ENCODE data around the gene RPLP1.

Gene RPLP1

GRCh38 chr15:69417581-69417980 lies 35.0 kb upstream of the RPLP1 start:
- Histone ChIP-seq H3K9ac (ENCODE audit: low read length) (no peak overlapping the region), H3K4me3 (ENCODE audit: low read length) (no peak overlapping the region), H3K9me3 (ENCODE audit: control insufficient read depth, low read length) (no peaks in the 10 kb centered on the region), H3K27me3 (ENCODE audit: control insufficient read depth, insufficient read depth, low read length) (peaks cover 16% of the 10 kb centered on the region), H3K4me1 (ENCODE audit: control insufficient read depth, insufficient read depth, low read length) (no peaks in the 10 kb centered on the region), H3K36me3 (ENCODE audit: control insufficient read depth, insufficient read depth, low read length) (no peaks in the 10 kb centered on the region)

DNA sequence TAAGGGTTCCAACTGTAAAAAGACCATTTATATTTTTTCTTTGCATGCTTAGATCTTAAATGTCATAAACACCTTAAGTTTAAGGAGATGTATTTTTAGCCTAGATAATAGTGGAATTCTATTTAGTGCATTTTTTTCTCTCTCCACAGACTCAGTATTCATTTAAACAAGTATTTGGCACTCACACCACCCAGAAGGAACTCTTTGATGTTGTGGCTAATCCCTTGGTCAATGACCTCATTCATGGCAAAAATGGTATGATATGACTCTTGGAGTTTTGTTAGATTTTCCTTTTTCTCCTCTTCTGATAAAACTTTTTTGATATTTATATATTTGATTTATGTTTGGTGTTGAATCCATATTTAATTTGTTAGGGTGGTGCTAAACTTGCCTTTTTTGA lies 31.1 kb upstream of the RPLP1 start:
- Histone ChIP-seq H3K4me3 (ENCODE audit: low read length) (no peak overlapping the region), H3K27me3 (ENCODE audit: control insufficient read depth, insufficient read depth, low read length) (peaks cover 23% of the 10 kb centered on the region), H3K9me3 (ENCODE audit: control insufficient read depth, low read length) (no peaks in the 10 kb centered on the region), H3K9ac (ENCODE audit: low read length) (no peak overlapping the region), H3K4me1 (ENCODE audit: control insufficient read depth, insufficient read depth, low read length) (peaks cover 4% of the 10 kb centered on the region), H3K36me3 (ENCODE audit: control insufficient read depth, insufficient read depth, low read length) (no peaks in the 10 kb centered on the region)

GRCh38 chr15:69422336-69422895 lies 30.2 kb upstream of the RPLP1 start:
- H3K36me3 ChIP-seq (ENCODE audit: control insufficient read depth, insufficient read depth, low read length), result no peaks in the 10 kb centered on the region
- H3K4me1 ChIP-seq (ENCODE audit: control insufficient read depth, insufficient read depth, low read length), result peaks cover 4% of the 10 kb centered on the region
- H3K9ac ChIP-seq (ENCODE audit: low read length), result no peak overlapping the region
- no peaks in the 10 kb centered on the region for H3K9me3 ChIP-seq (ENCODE audit: control insufficient read depth, low read length)
- H3K27me3 ChIP-seq (ENCODE audit: control insufficient read depth, insufficient read depth, low read length), result peaks cover 24% of the 10 kb centered on the region
- no peak overlapping the region for H3K4me3 ChIP-seq (ENCODE audit: low read length)

DNA sequence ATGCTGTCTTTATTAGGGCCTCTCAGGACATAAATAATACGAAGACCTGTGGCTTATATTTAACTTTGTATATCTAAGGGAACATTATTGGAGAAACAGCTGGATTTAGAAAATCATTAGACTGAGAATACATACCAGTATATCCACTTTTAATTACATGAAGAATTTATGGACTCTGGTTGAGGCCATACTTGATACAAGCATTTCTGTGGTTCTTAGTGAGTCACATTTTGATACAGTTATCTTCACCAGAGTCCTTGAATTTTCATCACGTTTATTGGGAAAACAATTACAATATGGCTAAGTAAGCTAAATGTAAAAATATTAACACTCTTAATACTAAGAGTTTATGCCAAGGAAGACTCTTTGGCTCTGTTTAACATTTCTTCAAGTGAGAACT lies 28.6 kb upstream of the RPLP1 start:
- Histone ChIP-seq H3K27me3 (ENCODE audit: control insufficient read depth, insufficient read depth, low read length) (peaks cover 24% of the 10 kb centered on the region), H3K9me3 (ENCODE audit: control insufficient read depth, low read length) (no peaks in the 10 kb centered on the region), H3K36me3 (ENCODE audit: control insufficient read depth, insufficient read depth, low read length) (no peaks in the 10 kb centered on the region), H3K4me3 (ENCODE audit: low read length) (no peak overlapping the region), H3K4me1 (ENCODE audit: control insufficient read depth, insufficient read depth, low read length) (peaks cover 4% of the 10 kb centered on the region), H3K9ac (ENCODE audit: low read length) (no peak overlapping the region)

GRCh38 chr15:69424748-69425413 lies 27.7 kb upstream of the RPLP1 start:
- Histone ChIP-seq H3K4me1 (ENCODE audit: control insufficient read depth, insufficient read depth, low read length) (peaks cover 4% of the 10 kb centered on the region), H3K27me3 (ENCODE audit: control insufficient read depth, insufficient read depth, low read length) (peaks cover 24% of the 10 kb centered on the region), H3K9ac (ENCODE audit: low read length) (no peak overlapping the region), H3K9me3 (ENCODE audit: control insufficient read depth, low read length) (no peaks in the 10 kb centered on the region), H3K36me3 (ENCODE audit: control insufficient read depth, insufficient read depth, low read length) (no peaks in the 10 kb centered on the region), H3K4me3 (ENCODE audit: low read length) (no peak overlapping the region)

GRCh38 chr15:69433831-69434230 lies 18.8 kb upstream of the RPLP1 start:
- Histone ChIP-seq H3K36me3 (ENCODE audit: control insufficient read depth, insufficient read depth, low read length) (no peaks in the 10 kb centered on the region), H3K9ac (ENCODE audit: low read length) (no peak overlapping the region), H3K27me3 (ENCODE audit: control insufficient read depth, insufficient read depth, low read length) (peaks cover 4% of the 10 kb centered on the region), H3K4me1 (ENCODE audit: control insufficient read depth, insufficient read depth, low read length) (no peaks in the 10 kb centered on the region), H3K9me3 (ENCODE audit: control insufficient read depth, low read length) (no peaks in the 10 kb centered on the region), H3K4me3 (ENCODE audit: low read length) (no peak overlapping the region)

GRCh38 chr15:69434238-69434637 lies 18.4 kb upstream of the RPLP1 start:
- H3K36me3 ChIP-seq (ENCODE audit: control insufficient read depth, insufficient read depth, low read length), result no peaks in the 10 kb centered on the region
- no peak overlapping the region for H3K4me3 ChIP-seq (ENCODE audit: low read length)
- H3K27me3 ChIP-seq (ENCODE audit: control insufficient read depth, insufficient read depth, low read length), result peaks cover 4% of the 10 kb centered on the region
- H3K4me1 ChIP-seq (ENCODE audit: control insufficient read depth, insufficient read depth, low read length), result no peaks in the 10 kb centered on the region
- no peak overlapping the region for H3K9ac ChIP-seq (ENCODE audit: low read length)
- no peaks in the 10 kb centered on the region for H3K9me3 ChIP-seq (ENCODE audit: control insufficient read depth, low read length)

DNA sequence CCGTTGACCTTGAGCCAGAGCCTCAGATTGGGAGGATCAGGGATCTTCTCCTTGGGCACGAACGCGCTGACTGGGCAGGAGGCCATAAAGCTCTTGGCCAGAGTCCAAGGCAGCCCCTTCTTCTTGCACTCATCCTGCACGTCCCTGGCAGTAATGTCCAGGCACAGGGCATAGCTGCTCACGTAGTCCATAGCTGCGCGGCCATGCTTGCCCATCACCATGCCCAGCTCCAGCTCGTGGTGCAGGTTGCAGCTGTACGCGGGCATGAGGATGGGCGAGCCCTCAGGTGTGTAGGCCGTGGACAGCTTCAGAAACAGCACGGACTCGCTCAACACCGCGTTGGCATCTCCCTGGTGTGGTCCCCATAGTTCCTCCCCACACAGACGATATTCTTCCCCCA lies 17.9 kb upstream of the RPLP1 start:
- Histone ChIP-seq H3K36me3 (ENCODE audit: control insufficient read depth, insufficient read depth, low read length) (no peaks in the 10 kb centered on the region), H3K4me3 (ENCODE audit: low read length) (no peak overlapping the region), H3K9me3 (ENCODE audit: control insufficient read depth, low read length) (no peaks in the 10 kb centered on the region), H3K27me3 (ENCODE audit: control insufficient read depth, insufficient read depth, low read length) (peaks cover 4% of the 10 kb centered on the region), H3K4me1 (ENCODE audit: control insufficient read depth, insufficient read depth, low read length) (no peaks in the 10 kb centered on the region), H3K9ac (ENCODE audit: low read length) (no peak overlapping the region)

GRCh38 chr15:69435985-69436384 lies 16.6 kb upstream of the RPLP1 start:
- H3K4me1 ChIP-seq (ENCODE audit: control insufficient read depth, insufficient read depth, low read length), result no peaks in the 10 kb centered on the region
- H3K9me3 ChIP-seq (ENCODE audit: control insufficient read depth, low read length), result no peaks in the 10 kb centered on the region
- no peak overlapping the region for H3K4me3 ChIP-seq (ENCODE audit: low read length)
- no peaks in the 10 kb centered on the region for H3K27me3 ChIP-seq (ENCODE audit: control insufficient read depth, insufficient read depth, low read length)
- H3K9ac ChIP-seq (ENCODE audit: low read length), result no peak overlapping the region
- no peaks in the 10 kb centered on the region for H3K36me3 ChIP-seq (ENCODE audit: control insufficient read depth, insufficient read depth, low read length)

DNA sequence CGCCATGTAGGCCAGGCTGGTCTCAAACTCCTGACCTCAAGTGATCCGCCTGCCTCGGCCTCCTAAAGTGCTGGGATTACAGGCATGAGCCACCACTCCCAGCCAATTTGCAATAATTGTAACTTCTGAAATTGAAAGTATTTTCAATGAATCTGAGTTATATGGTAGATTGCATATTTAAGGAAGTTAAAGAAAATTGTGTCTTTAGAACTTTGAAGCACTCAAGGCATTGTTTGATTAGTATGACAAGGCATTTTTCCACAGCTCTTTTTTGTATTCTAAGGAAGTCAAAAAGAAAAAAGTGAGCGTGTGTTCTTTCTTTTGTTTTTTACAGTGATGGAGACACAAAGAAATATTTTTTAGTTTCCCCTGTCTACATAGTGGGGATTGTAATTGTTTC lies 15.7 kb upstream of the RPLP1 start:
- H3K9ac ChIP-seq (ENCODE audit: low read length), result no peak overlapping the region
- no peaks in the 10 kb centered on the region for H3K9me3 ChIP-seq (ENCODE audit: control insufficient read depth, low read length)
- no peaks in the 10 kb centered on the region for H3K4me1 ChIP-seq (ENCODE audit: control insufficient read depth, insufficient read depth, low read length)
- no peaks in the 10 kb centered on the region for H3K27me3 ChIP-seq (ENCODE audit: control insufficient read depth, insufficient read depth, low read length)
- H3K36me3 ChIP-seq (ENCODE audit: control insufficient read depth, insufficient read depth, low read length), result no peaks in the 10 kb centered on the region
- no peak overlapping the region for H3K4me3 ChIP-seq (ENCODE audit: low read length)

DNA sequence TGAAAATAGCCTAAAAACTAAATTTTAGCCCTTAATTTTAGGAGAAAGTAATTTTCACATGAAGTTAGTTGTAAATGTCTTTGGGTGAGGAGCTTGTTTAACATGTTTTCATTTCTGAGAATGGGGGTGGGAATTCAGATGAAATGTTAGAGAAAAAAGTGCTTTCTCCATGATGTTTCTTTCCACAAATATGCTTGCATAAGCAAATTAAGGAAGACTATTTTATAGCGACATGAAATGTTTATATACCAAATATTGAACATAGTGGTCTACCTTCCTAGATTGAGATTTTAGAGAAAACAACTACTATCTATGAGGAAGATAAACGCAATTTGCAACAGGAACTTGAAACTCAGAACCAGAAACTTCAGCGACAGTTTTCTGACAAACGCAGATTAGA lies 13.0 kb upstream of the RPLP1 start:
- no peaks in the 10 kb centered on the region for H3K27me3 ChIP-seq (ENCODE audit: control insufficient read depth, insufficient read depth, low read length)
- H3K36me3 ChIP-seq (ENCODE audit: control insufficient read depth, insufficient read depth, low read length), result no peaks in the 10 kb centered on the region
- H3K9ac ChIP-seq (ENCODE audit: low read length), result no peak overlapping the region
- H3K9me3 ChIP-seq (ENCODE audit: control insufficient read depth, low read length), result no peaks in the 10 kb centered on the region
- no peak overlapping the region for H3K4me3 ChIP-seq (ENCODE audit: low read length)
- H3K4me1 ChIP-seq (ENCODE audit: control insufficient read depth, insufficient read depth, low read length), result no peaks in the 10 kb centered on the region

DNA sequence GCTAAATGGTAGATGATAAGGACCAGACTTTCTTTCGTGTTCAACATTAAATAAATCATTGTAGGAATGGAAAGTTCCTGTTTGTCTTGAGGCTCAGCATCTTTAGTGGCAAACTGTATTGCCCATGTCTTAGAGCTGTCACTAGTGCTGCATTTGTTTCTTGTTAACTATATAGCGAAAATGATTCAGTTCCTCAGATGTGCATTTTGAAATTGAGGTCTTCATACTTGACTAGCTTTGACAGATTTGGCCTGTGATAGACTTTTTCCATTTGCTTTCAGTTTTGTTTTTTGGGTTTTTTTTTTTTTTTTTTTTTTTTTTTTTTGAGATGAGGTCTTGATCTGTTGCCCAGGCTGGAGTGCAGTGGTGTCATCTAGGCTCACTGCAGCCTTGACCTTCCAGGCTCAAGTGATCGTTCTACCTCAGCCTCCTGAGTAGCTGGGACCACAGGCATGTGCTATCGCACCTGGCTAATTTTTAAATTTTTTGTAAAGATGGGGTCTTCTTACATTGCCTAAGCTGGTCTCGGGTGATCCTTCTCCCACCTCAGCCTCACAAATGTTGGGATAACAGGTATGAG lies 9.5 kb upstream of the RPLP1 start:
- no peaks in the 10 kb centered on the region for H3K27me3 ChIP-seq (ENCODE audit: control insufficient read depth, insufficient read depth, low read length)

More for the DNA sequence above, 9.5 kb upstream of the RPLP1 start:
- no peak overlapping the region for H3K4me3 ChIP-seq (ENCODE audit: low read length)
- no peaks in the 10 kb centered on the region for H3K36me3 ChIP-seq (ENCODE audit: control insufficient read depth, insufficient read depth, low read length)
- H3K9me3 ChIP-seq (ENCODE audit: control insufficient read depth, low read length), result no peaks in the 10 kb centered on the region
- H3K4me1 ChIP-seq (ENCODE audit: control insufficient read depth, insufficient read depth, low read length), result no peaks in the 10 kb centered on the region
- no peak overlapping the region for H3K9ac ChIP-seq (ENCODE audit: low read length)
